Mammary epithelial cell (primary cell): Measurements from ENCODE around the gene IL2RA.

Experiments used
- EZH2 ChIP-seq: IDR thresholded peaks from 2 replicates; pipeline ENCODE4 v1.6.1; 2012; ENCODE audit warnings: low read length, inconsistent platforms, borderline replicate concordance
- TF ChIP-seq, protein P1 (sequence below), 2 donors: IDR thresholded peaks in 1 of 2; conservative IDR thresholded peaks in 1 of 2; 2 replicates each; pipeline ENCODE4 v1.5.1; 2011 to 2012; ENCODE audit warnings: inconsistent platforms in 2 of 2, low read length in 2 of 2, mild to moderate bottlenecking in 2 of 2, control low read depth in 1 of 2, low read depth in 1 of 2; ENCODE audit not compliant: insufficient read depth in 1 of 2; ENCODE audit errors: extremely low read depth in 1 of 2

DNA sequence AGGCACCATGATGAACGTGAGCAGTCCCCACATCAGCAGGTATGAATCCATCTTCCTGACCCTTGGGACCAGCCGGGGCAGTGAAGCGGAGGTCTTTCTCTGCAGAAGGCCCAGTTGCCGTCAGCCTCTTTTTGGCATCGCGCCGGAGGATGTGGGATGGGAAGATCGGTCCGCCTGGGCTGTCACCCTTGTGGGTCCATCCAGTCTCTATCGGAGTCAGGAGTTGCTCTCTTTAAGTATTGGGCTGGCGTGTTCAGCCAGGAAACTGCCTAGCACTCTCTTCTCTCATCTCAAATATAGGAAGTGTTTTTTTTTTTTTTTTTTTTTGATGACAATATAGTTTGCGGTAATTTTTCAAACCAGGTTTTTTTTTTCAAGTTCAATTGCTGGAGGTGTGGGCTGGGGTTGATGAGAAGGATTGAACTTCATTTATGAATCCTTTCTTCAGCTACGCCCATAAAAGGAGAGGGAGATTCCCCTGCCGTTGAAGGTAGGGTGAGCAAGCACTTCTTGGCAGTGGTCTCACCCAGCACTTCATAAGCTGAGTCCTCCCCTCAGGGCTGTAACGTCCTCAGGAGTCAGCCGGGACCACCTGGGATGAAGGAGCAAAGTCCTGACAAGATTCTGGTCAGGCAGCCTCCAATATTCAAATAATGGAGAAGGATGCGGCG lies at the start of gene IL2RA:
- TF ChIP-seq, protein P1, sequence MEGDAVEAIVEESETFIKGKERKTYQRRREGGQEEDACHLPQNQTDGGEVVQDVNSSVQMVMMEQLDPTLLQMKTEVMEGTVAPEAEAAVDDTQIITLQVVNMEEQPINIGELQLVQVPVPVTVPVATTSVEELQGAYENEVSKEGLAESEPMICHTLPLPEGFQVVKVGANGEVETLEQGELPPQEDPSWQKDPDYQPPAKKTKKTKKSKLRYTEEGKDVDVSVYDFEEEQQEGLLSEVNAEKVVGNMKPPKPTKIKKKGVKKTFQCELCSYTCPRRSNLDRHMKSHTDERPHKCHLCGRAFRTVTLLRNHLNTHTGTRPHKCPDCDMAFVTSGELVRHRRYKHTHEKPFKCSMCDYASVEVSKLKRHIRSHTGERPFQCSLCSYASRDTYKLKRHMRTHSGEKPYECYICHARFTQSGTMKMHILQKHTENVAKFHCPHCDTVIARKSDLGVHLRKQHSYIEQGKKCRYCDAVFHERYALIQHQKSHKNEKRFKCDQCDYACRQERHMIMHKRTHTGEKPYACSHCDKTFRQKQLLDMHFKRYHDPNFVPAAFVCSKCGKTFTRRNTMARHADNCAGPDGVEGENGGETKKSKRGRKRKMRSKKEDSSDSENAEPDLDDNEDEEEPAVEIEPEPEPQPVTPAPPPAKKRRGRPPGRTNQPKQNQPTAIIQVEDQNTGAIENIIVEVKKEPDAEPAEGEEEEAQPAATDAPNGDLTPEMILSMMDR (conservative IDR thresholded peaks at IDR 0.05 in 1 of 2, IDR thresholded peaks at IDR 0.05 in 1 of 2; ENCODE audit: extremely low read depth in 1 of 2, insufficient read depth in 1 of 2, low read depth in 1 of 2, low read length in 2 of 2): no peak
- TF ChIP-seq EZH2: no peak
